ENCODE measurements around the gene PTDSS2.

DNA sequence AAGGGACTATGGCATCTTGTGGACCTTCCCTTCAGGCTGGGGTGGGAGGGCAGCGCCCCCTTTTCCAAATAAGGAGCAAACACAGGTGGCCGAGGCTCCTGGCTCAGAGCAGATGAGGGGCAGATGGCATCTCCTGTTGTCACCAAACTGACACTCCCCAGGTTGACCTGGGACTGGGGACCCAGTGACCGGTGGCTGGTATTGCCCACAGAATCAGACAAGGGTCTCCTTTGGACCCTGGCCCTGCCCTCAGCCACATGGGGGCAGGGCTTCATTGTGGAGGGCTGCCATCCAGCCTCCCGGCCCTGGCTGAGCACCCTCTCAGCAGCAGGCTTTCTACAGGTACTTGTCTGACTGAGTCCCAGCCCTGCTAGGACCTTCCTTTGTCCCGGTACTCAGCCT is 34.4 kb upstream of the PTDSS2 start:
- TF ChIP-seq, protein P1, sequence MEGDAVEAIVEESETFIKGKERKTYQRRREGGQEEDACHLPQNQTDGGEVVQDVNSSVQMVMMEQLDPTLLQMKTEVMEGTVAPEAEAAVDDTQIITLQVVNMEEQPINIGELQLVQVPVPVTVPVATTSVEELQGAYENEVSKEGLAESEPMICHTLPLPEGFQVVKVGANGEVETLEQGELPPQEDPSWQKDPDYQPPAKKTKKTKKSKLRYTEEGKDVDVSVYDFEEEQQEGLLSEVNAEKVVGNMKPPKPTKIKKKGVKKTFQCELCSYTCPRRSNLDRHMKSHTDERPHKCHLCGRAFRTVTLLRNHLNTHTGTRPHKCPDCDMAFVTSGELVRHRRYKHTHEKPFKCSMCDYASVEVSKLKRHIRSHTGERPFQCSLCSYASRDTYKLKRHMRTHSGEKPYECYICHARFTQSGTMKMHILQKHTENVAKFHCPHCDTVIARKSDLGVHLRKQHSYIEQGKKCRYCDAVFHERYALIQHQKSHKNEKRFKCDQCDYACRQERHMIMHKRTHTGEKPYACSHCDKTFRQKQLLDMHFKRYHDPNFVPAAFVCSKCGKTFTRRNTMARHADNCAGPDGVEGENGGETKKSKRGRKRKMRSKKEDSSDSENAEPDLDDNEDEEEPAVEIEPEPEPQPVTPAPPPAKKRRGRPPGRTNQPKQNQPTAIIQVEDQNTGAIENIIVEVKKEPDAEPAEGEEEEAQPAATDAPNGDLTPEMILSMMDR (IDR thresholded peaks at IDR 0.05): no peak
- TF ChIP-seq POLR2A (IDR thresholded peaks at IDR 0.05): no peak

Data from suprapubic skin (tissue), 3 donors.